Measurements from ENCODE around the gene PNCK.
A peak's percentile ranks its signal among the peaks of the same experiment; 100 is the strongest.
"Not testable (repeated sequence)": the region's sequence is repeated elsewhere in the genome, so short reads cannot be mapped to it uniquely, and the experiment has no call there.

The PNCK gene

GRCh38 chrX:153697924-153698865, 24.6 kb upstream of the PNCK start:
- DNase-seq = no peak

- DNase-seq = not testable (repeated sequence)
Measured at GRCh38 chrX:153696986-153697722, 23.5 kb upstream of the PNCK start.

GRCh38 chrX:153696538-153696937, 22.9 kb upstream of the PNCK start:
- not testable (repeated sequence) for DNase-seq

GRCh38 chrX:153696100-153696499, 22.5 kb upstream of the PNCK start:
- no peak for DNase-seq

GRCh38 chrX:153694687-153695270, 21.2 kb upstream of the PNCK start:
- DNase-seq = no peak

- not testable (repeated sequence) for DNase-seq
Measured at GRCh38 chrX:153694256-153694655, 20.6 kb upstream of the PNCK start.

- no peak for DNase-seq
Measured at GRCh38 chrX:153693216-153694086, 19.8 kb upstream of the PNCK start.

- DNase-seq = no peak
Measured at GRCh38 chrX:153692611-153693156, 19.1 kb upstream of the PNCK start.

- DNase-seq = no peak
Measured at GRCh38 chrX:153692003-153692402, 18.4 kb upstream of the PNCK start.

- not testable (repeated sequence) for DNase-seq
Measured at GRCh38 chrX:153691032-153691827, 17.6 kb upstream of the PNCK start.

GRCh38 chrX:153690466-153690865, 16.9 kb upstream of the PNCK start:
- DNase-seq = no peak

GRCh38 chrX:153689654-153690465, 16.2 kb upstream of the PNCK start:
- DNase-seq = no peak

- DNase-seq = no peak
Measured at GRCh38 chrX:153688911-153689590, 15.4 kb upstream of the PNCK start.

GRCh38 chrX:153688506-153688905, 14.9 kb upstream of the PNCK start:
- DNase-seq = no peak

- no peak for DNase-seq
Measured at GRCh38 chrX:153688071-153688470, 14.5 kb upstream of the PNCK start.

GRCh38 chrX:153687121-153688039, 13.8 kb upstream of the PNCK start, which contains the start of gene SLC6A8:
SLC6A8 (plus strand) TSS chrX:153687926; CDS start chrX:153688575, 649 bp downstream.
- peak in 1 of 2 donors; percentile 25 for DNase-seq

GRCh38 chrX:153686711-153687110, 13.1 kb upstream of the PNCK start:
- DNase-seq = no peak
